HepG2 (cell line): ENCODE results near the gene CTDNEP1. TPM values are rescaled to one million over a fixed set of nuclear protein-coding genes. Genes with fewer than 3 reads are reported as not detected.

ENCODE experiments used
- BHLHE40 ChIP-seq: IDR thresholded peaks from 2 replicates; pipeline ENCODE4 v1.6.1; 2011; ENCODE audit warnings: low read length, improper control_type of control experiment
- CBFB ChIP-seq: sonication (generic); formaldehyde crosslinking; IDR thresholded peaks from 2 replicates; pipeline ENCODE4 v1.4.0; 2020; ENCODE audit warnings: missing genetic modification reagents
- CEBPZ ChIP-seq: IDR thresholded peaks from 2 replicates; pipeline ENCODE4 v1.6.1; 2012; ENCODE audit warnings: low read length, improper control_type of control experiment
- ERF ChIP-seq: IDR thresholded peaks from 2 replicates; pipeline ENCODE4 v1.6.1; 2018; ENCODE audit warnings: missing biosample characterization, missing genetic modification reagents
- ETV6 ChIP-seq: sonication (generic); formaldehyde crosslinking; conservative IDR thresholded peaks from 2 replicates; pipeline ENCODE4 v1.4.0; 2020; ENCODE audit warnings: missing genetic modification reagents
- HNRNPLL ChIP-seq: fragments of 200-400 bp; formaldehyde crosslinking; IDR thresholded peaks from 2 replicates; pipeline ENCODE4 v1.6.1; 2017; ENCODE audit warnings: mild to moderate bottlenecking, low read depth, low read length; ENCODE audit not compliant: poor library complexity, severe bottlenecking
- IKZF5 ChIP-seq: IDR thresholded peaks from 2 replicates; pipeline ENCODE4 v1.6.1; 2018; ENCODE audit warnings: missing genetic modification reagents, mild to moderate bottlenecking, missing compliant biosample characterization
- NCOA1 ChIP-seq: sonication (generic); formaldehyde crosslinking; IDR thresholded peaks from 2 replicates; pipeline ENCODE4 v1.9.0; 2021; ENCODE audit warnings: missing genetic modification reagents
- PRDM10 ChIP-seq: sonication (generic); formaldehyde crosslinking; IDR thresholded peaks from 2 replicates; pipeline ENCODE4 v1.4.0; 2020; ENCODE audit warnings: low read depth, missing genetic modification reagents
- PREB ChIP-seq: sonication (generic); formaldehyde crosslinking; IDR thresholded peaks from 2 replicates; pipeline ENCODE4 v1.4.0; 2020; ENCODE audit warnings: missing genetic modification reagents
- SIN3B ChIP-seq: fragments of 150-350 bp; IDR thresholded peaks from 2 replicates; pipeline ENCODE4 v1.6.1; 2014; ENCODE audit warnings: low read length
- SMARCE1 ChIP-seq: fragments of 450-650 bp; IDR thresholded peaks from 2 replicates; pipeline ENCODE4 v1.6.1; 2017; ENCODE audit warnings: borderline replicate concordance
- TFAP4 ChIP-seq: sonication (generic); IDR thresholded peaks from 2 replicates; pipeline ENCODE4 v1.6.1; 2016; ENCODE audit warnings: low read depth, borderline replicate concordance
- ZBTB2 ChIP-seq: sonication (generic); formaldehyde crosslinking; IDR thresholded peaks from 2 replicates; pipeline ENCODE4 v1.8.0; 2022; ENCODE audit warnings: low read depth, missing genetic modification reagents
- ZBTB20 ChIP-seq: sonication (generic); formaldehyde crosslinking; IDR thresholded peaks from 2 replicates; pipeline ENCODE4 v1.8.1; 2023; ENCODE audit warnings: missing genetic modification reagents, low read depth, mild to moderate bottlenecking, borderline replicate concordance
- ZNF780A ChIP-seq: sonication (generic); formaldehyde crosslinking; IDR thresholded peaks from 2 replicates; pipeline ENCODE4 v1.8.0; 2022; ENCODE audit warnings: mild to moderate bottlenecking, missing genetic modification reagents, moderate library complexity
- polyA plus RNA-seq, 8 experiments: library from polyadenylated mRNA; depleted of rRNA in 3 of 8; stranded (reverse) in 7 of 8; unstranded in 1 of 8; fragments of >200 nt; fragmentation: Illumina TruSeq in 4 of 8; extraction: Trizol in 4 of 8; gene quantifications; 2 replicates each; pipeline versions ENCODE4 v1.2.1 to v1.2.3, GENCODE V29; 2011 to 2016; ENCODE audit warnings: low read depth in 4 of 8, missing spikeins in 1 of 8, mixed read lengths in 1 of 8; ENCODE audit not compliant: insufficient read depth in 1 of 8
- total RNA-seq, 5 experiments: library from RNA; depleted of rRNA; stranded (reverse); fragments of >200 nt; fragmentation: Illumina TruSeq; extraction: Trizol; gene quantifications; 2 replicates each; pipeline ENCODE4 v1.2.3, GENCODE V29; 2016; ENCODE audit warnings: low read depth in 1 of 5

CTDNEP1 gene
- total and polyA plus RNA-seq, 2 of the 13 experiments (the other 11 are each of a cell fraction or from before 2014, with no cell fraction given), result 19.8 to 118 TPM

GRCh38 chr17:7251661-7252175 lies at the start of gene CTDNEP1 (continued):
- no peak for TF ChIP-seq ZBTB2 (CRISPR knock-in tag)
- TF ChIP-seq ZBTB20 (CRISPR knock-in tag), result no peak
- TF ChIP-seq BHLHE40, result no peak
- peak; percentile 39; the same call in 1 of the 2 replicates for TF ChIP-seq ERF (CRISPR knock-in tag)
- TF ChIP-seq TFAP4, result 0 out of 2 replicates have a peak, but pooled peaks have one; percentile 29
- TF ChIP-seq SMARCE1, result no peak
- TF ChIP-seq PRDM10 (CRISPR knock-in tag), result no peak
- peak; percentile 90 for TF ChIP-seq SIN3B
- TF ChIP-seq ZNF780A (CRISPR knock-in tag), result no peak
- no peak; the same call in 1 of the 2 replicates for TF ChIP-seq ETV6
- no peak for TF ChIP-seq PREB (CRISPR knock-in tag)
- TF ChIP-seq HNRNPLL, result peak; percentile 83
- TF ChIP-seq IKZF5 (CRISPR knock-in tag), result no peak
- TF ChIP-seq CEBPZ, result no peak
- TF ChIP-seq CBFB, result no peak
- TF ChIP-seq NCOA1 (CRISPR knock-in tag), result no peak
